ENCODE data around the gene TNIP3.
"Not testable (repeated sequence)": the region's sequence is repeated elsewhere in the genome, so short reads cannot be mapped to it uniquely, and the experiment has no call there.

DNA sequence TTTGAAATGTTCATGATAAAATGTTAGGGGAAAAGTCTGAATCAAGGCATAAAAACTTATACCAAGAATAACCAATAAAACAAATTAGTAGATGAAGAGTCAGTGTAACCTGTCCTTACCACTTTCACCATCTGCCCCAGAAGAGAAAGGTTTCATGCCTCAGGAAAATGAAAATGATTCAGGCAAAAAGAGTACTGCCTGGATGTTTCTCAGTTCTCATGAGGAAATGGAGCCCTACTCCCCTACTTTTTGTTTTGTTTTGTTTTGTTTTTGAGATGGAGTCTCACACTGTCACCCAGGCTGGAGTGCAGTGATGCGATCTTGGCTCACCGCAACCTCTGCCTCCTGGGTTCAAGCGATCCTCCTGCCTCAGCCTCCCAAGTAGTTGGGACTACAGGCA is 7.4 kb upstream of the TNIP3 start:
- TF ChIP-seq, protein P1, sequence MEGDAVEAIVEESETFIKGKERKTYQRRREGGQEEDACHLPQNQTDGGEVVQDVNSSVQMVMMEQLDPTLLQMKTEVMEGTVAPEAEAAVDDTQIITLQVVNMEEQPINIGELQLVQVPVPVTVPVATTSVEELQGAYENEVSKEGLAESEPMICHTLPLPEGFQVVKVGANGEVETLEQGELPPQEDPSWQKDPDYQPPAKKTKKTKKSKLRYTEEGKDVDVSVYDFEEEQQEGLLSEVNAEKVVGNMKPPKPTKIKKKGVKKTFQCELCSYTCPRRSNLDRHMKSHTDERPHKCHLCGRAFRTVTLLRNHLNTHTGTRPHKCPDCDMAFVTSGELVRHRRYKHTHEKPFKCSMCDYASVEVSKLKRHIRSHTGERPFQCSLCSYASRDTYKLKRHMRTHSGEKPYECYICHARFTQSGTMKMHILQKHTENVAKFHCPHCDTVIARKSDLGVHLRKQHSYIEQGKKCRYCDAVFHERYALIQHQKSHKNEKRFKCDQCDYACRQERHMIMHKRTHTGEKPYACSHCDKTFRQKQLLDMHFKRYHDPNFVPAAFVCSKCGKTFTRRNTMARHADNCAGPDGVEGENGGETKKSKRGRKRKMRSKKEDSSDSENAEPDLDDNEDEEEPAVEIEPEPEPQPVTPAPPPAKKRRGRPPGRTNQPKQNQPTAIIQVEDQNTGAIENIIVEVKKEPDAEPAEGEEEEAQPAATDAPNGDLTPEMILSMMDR (IDR thresholded peaks at IDR 0.05; ENCODE audit: insufficient read depth, low read depth, low read length): not testable (repeated sequence)
- not testable (repeated sequence) for TF ChIP-seq EZH2 (IDR thresholded peaks at IDR 0.05; ENCODE audit: insufficient read depth, low read length)
